Activated T-helper 1 cell treated with anti-CD3 and anti-CD28 coated beads, Interleukin-12 subunit alpha, Interleukin-12 subunit beta, Interleukin-2, Interleukin-4 antibody, amounts not matched to agents 30 ng/mL and 10 ng/mL and 1 ng/mL, durations not matched to agents 14 hours and 24 hours and 36 hours (primary cell): ENCODE data around the gene ANAPC2. TPM values are rescaled to one million over a fixed set of nuclear protein-coding genes. Genes with fewer than 3 reads are reported as not detected.
A peak's percentile ranks its signal among the peaks of the same experiment; 100 is the strongest.

Experiments
- DNase-seq: peaks from one replicate; pipeline ENCODE4 v3.0.0; 2021; ENCODE audit warnings: low spot score
- H3K27ac Mint-ChIP-seq: one replicate; pipeline ENCODE4 v1.8.0; 2021; ENCODE audit warnings: mild to moderate bottlenecking, mixed read lengths
- H3K27me3 Mint-ChIP-seq: one replicate; pipeline ENCODE4 v1.8.0; 2022; ENCODE audit warnings: mild to moderate bottlenecking, moderate library complexity, mixed read lengths; ENCODE audit not compliant: insufficient read depth
- H3K36me3 Mint-ChIP-seq: one replicate; pipeline ENCODE4 v1.8.0; 2021; ENCODE audit warnings: low read depth, mixed read lengths
- H3K4me1 Mint-ChIP-seq: one replicate; pipeline ENCODE4 v1.8.0; 2021; ENCODE audit warnings: low read depth, mixed read lengths
- H3K4me3 Mint-ChIP-seq: one replicate; pipeline ENCODE4 v1.8.0; 2021; ENCODE audit warnings: mild to moderate bottlenecking, moderate library complexity, mixed read lengths
- H3K9me3 Mint-ChIP-seq: one replicate; pipeline ENCODE4 v1.8.0; 2021; ENCODE audit warnings: mixed read lengths
- intact Hi-C: fragments of 100-400 bp; cut with micrococcal nuclease; formaldehyde crosslinking; loops from one replicate; pipeline ENCODE4 v1.15.1; 2024
- total RNA-seq: library from RNA; stranded (reverse); gene quantifications from 2 replicates; pipeline ENCODE4 v1.2.3, GENCODE V29; 2022

ANAPC2 gene
- 62.5 and 63.6 TPM in 2 replicates for total RNA-seq

DNA sequence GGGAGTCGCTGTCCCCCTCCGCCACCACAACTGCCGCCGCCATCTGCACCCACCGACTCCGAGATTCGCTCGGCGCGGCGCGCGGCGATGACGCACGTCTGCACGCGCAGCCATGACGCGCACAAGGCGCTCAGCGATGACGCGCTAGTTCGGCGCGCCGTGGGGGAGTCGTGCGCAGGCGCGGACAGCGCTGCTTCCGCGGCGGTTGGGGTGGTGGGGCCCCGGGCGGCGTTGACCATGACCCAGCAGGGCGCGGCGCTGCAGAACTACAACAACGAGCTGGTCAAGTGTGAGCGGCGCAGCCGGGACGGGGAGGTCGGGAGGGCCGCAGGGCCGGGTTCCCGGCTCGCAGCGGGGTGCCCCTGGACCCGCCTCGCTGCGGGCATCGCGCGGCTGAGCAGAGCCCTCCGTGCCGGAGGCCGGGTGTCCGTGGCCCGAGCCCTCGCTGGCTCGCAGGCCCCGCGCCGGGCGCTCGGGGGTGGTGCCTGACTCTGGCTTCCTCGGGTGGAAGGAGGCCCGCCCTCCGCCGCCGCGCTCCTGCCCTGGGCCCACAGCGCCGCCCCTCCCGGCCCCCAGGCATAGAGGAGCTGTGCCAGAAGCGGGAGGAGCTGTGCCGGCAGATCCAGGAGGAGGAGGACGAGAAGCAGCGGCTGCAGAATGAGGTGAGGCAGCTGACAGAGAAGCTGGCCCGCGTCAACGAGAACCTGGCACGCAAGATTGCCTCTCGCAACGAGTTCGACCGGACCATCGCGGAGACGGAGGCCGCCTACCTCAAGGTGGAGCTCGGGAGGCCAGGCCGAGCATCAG is at the start of gene ANAPC2, which contains the start of gene SSNA1:
ANAPC2 (minus strand) TSS at position 71 of the 807 bp plus-strand sequence; CDS start at position 43, 28 bp downstream.
SSNA1 (plus strand) TSS at position 187 of the 807 bp plus-strand sequence; CDS start at position 238, 51 bp downstream.
- peak within 1 kb of the TSS; percentile 97 for H3K4me3 Mint-ChIP-seq
- H3K9me3 Mint-ChIP-seq: no peaks in the 10 kb centered on the region
- H3K27ac Mint-ChIP-seq: peak within 1 kb of the TSS; percentile 87
- H3K4me1 Mint-ChIP-seq: peaks cover 24% of the 10 kb centered on the region
- DNase-seq: peak; percentile 94
- peaks cover 4% of the 10 kb centered on the region for H3K27me3 Mint-ChIP-seq
- peaks cover 11% of the 10 kb centered on the region for H3K36me3 Mint-ChIP-seq
- intact Hi-C loops: loop anchor here (1.0 to 2.0 kb wide), 11 partner anchors 12 to 397 kb away; partner anchors contain the start of genes DPP7, NDOR1, NELFB and RNF224

- Mint-ChIP-seq H3K27ac (no peak overlapping the region), H3K4me3 (no peak overlapping the region), H3K4me1 (no peaks in the 10 kb centered on the region), H3K36me3 (peaks cover 4% of the 10 kb centered on the region), H3K9me3 (no peaks in the 10 kb centered on the region), H3K27me3 (peaks cover 5% of the 10 kb centered on the region)
- no peak for DNase-seq
- intact Hi-C loops: loop anchor here (1.0 kb wide), 4 partner anchors 10 to 119 kb away; partner anchors contain the start of genes NELFB and RNF224
Observed at GRCh38 chr9:137236936-137237421, 48.6 kb upstream of the ANAPC2 start.

GRCh38 chr9:137236238-137236935 is 48.0 kb upstream of the ANAPC2 start:
- no peaks in the 10 kb centered on the region for H3K9me3 Mint-ChIP-seq
- H3K36me3 Mint-ChIP-seq: peaks cover 4% of the 10 kb centered on the region
- peaks cover 5% of the 10 kb centered on the region for H3K27me3 Mint-ChIP-seq
- no peak overlapping the region for H3K4me3 Mint-ChIP-seq
- peak; percentile 83 for DNase-seq
- intact Hi-C loops: loop anchor here (1.0 kb wide), 4 partner anchors 9 to 118 kb away; partner anchors contain the start of genes NELFB and RNF224
- no peaks in the 10 kb centered on the region for H3K4me1 Mint-ChIP-seq
- no peak overlapping the region for H3K27ac Mint-ChIP-seq

- DNase-seq: no peak
- H3K27me3 Mint-ChIP-seq: peaks cover 5% of the 10 kb centered on the region
- intact Hi-C loops: loop anchor here (1.0 kb wide), 4 partner anchors 8 to 117 kb away; partner anchors contain the start of genes NELFB and RNF224
- H3K9me3 Mint-ChIP-seq: no peaks in the 10 kb centered on the region
- no peak overlapping the region for H3K4me3 Mint-ChIP-seq
- peaks cover 2% of the 10 kb centered on the region for H3K36me3 Mint-ChIP-seq
- no peaks in the 10 kb centered on the region for H3K4me1 Mint-ChIP-seq
- H3K27ac Mint-ChIP-seq: no peak overlapping the region
Observed at GRCh38 chr9:137235424-137236237, 47.3 kb upstream of the ANAPC2 start.

GRCh38 chr9:137234758-137235423 is 46.5 kb upstream of the ANAPC2 start:
- H3K4me1 Mint-ChIP-seq: no peaks in the 10 kb centered on the region
- no peak overlapping the region for H3K27ac Mint-ChIP-seq
- H3K4me3 Mint-ChIP-seq: no peak overlapping the region
- no peaks in the 10 kb centered on the region for H3K9me3 Mint-ChIP-seq
- intact Hi-C loops: no loop called here
- H3K36me3 Mint-ChIP-seq: peaks cover 2% of the 10 kb centered on the region
- peaks cover 5% of the 10 kb centered on the region for H3K27me3 Mint-ChIP-seq
- no peak for DNase-seq

- Mint-ChIP-seq H3K9me3 (no peaks in the 10 kb centered on the region), H3K27me3 (peaks cover 5% of the 10 kb centered on the region), H3K4me3 (no peak overlapping the region), H3K4me1 (no peaks in the 10 kb centered on the region), H3K36me3 (peaks cover 2% of the 10 kb centered on the region), H3K27ac (no peak overlapping the region)
- no peak for DNase-seq
- intact Hi-C loops: no loop called here
Observed at GRCh38 chr9:137234055-137234697, 45.8 kb upstream of the ANAPC2 start.

DNA sequence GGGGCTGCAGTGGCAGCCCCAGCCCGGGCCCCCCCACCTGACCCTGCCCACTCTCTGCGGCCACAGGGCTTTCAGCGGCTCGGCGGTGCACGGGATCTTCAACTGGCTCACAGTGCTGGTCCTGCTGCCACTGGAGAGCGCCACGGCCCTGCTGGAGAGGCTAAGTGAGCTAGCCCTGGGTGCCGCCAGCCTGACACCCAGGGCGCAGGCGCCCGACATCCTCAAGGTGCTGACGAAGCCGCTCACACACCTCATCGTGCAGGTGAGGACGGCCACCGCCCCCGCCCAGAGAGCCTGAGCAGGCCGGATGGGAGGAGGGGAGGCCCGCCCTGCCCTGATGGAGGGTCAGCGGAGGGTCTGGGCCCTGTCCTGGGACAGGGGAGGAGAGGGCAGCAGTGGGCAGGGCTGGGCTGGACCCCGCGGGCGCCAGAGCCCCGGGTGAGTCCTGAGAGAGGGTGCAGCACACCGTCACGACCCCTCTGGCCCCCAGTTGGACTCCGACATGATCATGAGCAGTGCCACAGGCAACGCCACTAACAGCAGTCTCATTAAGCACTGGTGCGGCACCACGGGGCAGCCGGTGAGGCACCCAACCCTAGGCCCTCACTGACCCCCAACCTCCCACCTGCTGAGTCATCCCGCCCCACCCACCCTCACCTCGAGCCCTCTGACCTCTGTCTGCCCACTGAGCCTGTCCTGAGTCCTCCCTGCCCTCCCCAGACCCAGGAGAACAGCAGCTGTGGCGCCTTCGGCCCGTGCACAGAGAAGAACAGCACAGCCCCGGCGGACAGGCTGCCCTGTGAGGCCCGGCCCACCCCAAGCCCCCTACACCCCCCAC is 45.0 kb upstream of the ANAPC2 start:
- Mint-ChIP-seq H3K4me3 (no peak overlapping the region), H3K36me3 (no peaks in the 10 kb centered on the region), H3K9me3 (no peaks in the 10 kb centered on the region), H3K27ac (no peak overlapping the region), H3K27me3 (peaks cover 5% of the 10 kb centered on the region), H3K4me1 (no peaks in the 10 kb centered on the region)
- intact Hi-C loops: no loop called here
- DNase-seq: no peak

DNA sequence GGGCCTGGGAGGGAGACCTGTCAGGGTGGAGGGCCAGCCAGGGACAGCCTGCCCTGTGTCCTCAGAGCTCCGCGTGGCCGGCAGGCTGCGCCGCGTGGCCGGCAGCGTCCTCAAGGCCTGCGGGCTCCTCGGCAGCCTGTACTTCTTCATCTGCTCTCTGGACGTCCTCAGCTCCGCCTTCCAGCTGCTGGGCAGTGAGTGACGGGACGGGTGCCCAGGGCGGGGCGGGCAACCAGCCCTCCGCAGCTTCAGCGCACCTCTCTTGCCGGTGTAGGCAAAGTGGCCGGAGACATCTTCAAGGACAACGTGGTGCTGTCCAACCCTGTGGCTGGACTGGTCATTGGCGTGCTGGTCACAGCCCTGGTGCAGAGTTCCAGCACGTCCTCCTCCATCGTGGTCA is 44.1 kb upstream of the ANAPC2 start:
- H3K4me3 Mint-ChIP-seq: no peak overlapping the region
- intact Hi-C loops: no loop called here
- H3K9me3 Mint-ChIP-seq: no peaks in the 10 kb centered on the region
- H3K27me3 Mint-ChIP-seq: peaks cover 5% of the 10 kb centered on the region
- no peak for DNase-seq
- no peak overlapping the region for H3K27ac Mint-ChIP-seq
- peaks cover 3% of the 10 kb centered on the region for H3K4me1 Mint-ChIP-seq
- no peaks in the 10 kb centered on the region for H3K36me3 Mint-ChIP-seq

DNA sequence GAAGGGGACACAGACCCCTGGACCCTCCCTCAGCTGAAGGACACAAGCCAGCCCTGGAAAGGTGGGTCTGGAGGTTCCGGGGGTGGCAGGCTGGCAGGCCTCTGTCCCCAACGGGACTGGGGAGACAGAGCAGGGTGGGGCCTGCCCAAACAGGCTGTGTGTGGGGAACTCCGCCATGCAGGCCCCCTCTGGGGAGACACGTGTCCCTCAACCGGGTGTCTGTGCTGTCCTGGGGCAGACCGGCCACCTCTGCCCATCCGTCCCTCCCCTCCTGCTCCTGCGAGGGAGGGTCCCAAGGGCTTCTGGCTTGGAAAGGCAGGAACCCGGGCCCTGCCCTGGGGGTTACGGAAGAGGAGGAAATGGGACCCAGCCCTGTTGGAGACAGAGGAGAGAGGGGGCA is 43.7 kb upstream of the ANAPC2 start:
- DNase-seq: no peak
- H3K4me3 Mint-ChIP-seq: no peak overlapping the region
- peaks cover 5% of the 10 kb centered on the region for H3K4me1 Mint-ChIP-seq
- H3K36me3 Mint-ChIP-seq: no peaks in the 10 kb centered on the region
- no peaks in the 10 kb centered on the region for H3K9me3 Mint-ChIP-seq
- H3K27me3 Mint-ChIP-seq: peaks cover 5% of the 10 kb centered on the region
- intact Hi-C loops: no loop called here
- H3K27ac Mint-ChIP-seq: no peak overlapping the region

- intact Hi-C loops: no loop called here
- DNase-seq: no peak
- Mint-ChIP-seq H3K36me3 (no peaks in the 10 kb centered on the region), H3K4me3 (no peak overlapping the region), H3K27ac (no peak overlapping the region), H3K4me1 (peaks cover 5% of the 10 kb centered on the region), H3K27me3 (peaks cover 5% of the 10 kb centered on the region), H3K9me3 (no peaks in the 10 kb centered on the region)
Observed at GRCh38 chr9:137231372-137232039, 43.1 kb upstream of the ANAPC2 start.
